GM10266 (cell line): ENCODE results near the gene SACS.
"Not testable (repeated sequence)": the region's sequence is repeated elsewhere in the genome, so short reads cannot be mapped to it uniquely, and the experiment has no call there.

ENCODE experiments used
- DNase-seq: peaks from one replicate; pipeline ENCODE4 v3.0.0; 2012; ENCODE audit errors: extremely low spot score
- CTCF ChIP-seq: IDR thresholded peaks from 2 replicates; pipeline ENCODE4 v1.5.1; 2012; ENCODE audit warnings: mild to moderate bottlenecking, low read depth; ENCODE audit not compliant: control insufficient read depth, insufficient read depth; ENCODE audit errors: missing control alignments

The SACS gene

GRCh38 chr13:23321535-23322241, 111.8 kb downstream of the SACS start:
- TF ChIP-seq CTCF: no peak
- DNase-seq: peak; percentile 53

GRCh38 chr13:23320926-23321534, 112.5 kb downstream of the SACS start:
- no peak for DNase-seq
- TF ChIP-seq CTCF: no peak

GRCh38 chr13:23319883-23320224, 113.6 kb downstream of the SACS start:
- no peak for DNase-seq
- no peak for TF ChIP-seq CTCF

- DNase-seq: not testable (repeated sequence)
Observed at GRCh38 chr13:23314837-23315236, 118.7 kb downstream of the SACS start.

GRCh38 chr13:23292586-23292985, 140.9 kb downstream of the SACS start:
- no peak for TF ChIP-seq CTCF
- no peak for DNase-seq

- TF ChIP-seq CTCF: no peak
- DNase-seq: no peak
Observed at GRCh38 chr13:23289917-23290357, 143.6 kb downstream of the SACS start.

GRCh38 chr13:23288995-23289394, 144.5 kb downstream of the SACS start:
- TF ChIP-seq CTCF: no peak
- DNase-seq: no peak
